ENCODE data around the gene CREBBP.

GRCh38 chr16:3814755-3815154, 65.8 kb downstream of the CREBBP start:
- TF ChIP-seq CTCF (IDR thresholded peaks at IDR 0.05) = no peak
- no peak for TF ChIP-seq POLR2AphosphoS5 (IDR thresholded peaks at IDR 0.05)

Measured in suprapubic skin (tissue), 3 donors.